ENCODE data around the gene NEU4.
"Not testable (repeated sequence)": the region's sequence is repeated elsewhere in the genome, so short reads cannot be mapped to it uniquely, and the experiment has no call there.

Gene NEU4

GRCh38 chr2:241814393-241814642, 5.3 kb downstream of the NEU4 start:
- DNase-seq = no peak

GRCh38 chr2:241814643-241815476, 5.9 kb downstream of the NEU4 start:
- DNase-seq = no peak

GRCh38 chr2:241815477-241816430, 6.8 kb downstream of the NEU4 start:
- no peak for DNase-seq

- DNase-seq = no peak
These were observed 7.6 kb downstream of the NEU4 start for GRCh38 chr2:241816431-241817121.

GRCh38 chr2:241817126-241817820, 8.3 kb downstream of the NEU4 start:
- no peak for DNase-seq

- DNase-seq = not testable (repeated sequence)
These were observed 8.8 kb downstream of the NEU4 start for GRCh38 chr2:241817821-241818215.

GRCh38 chr2:241818229-241818942, 9.4 kb downstream of the NEU4 start:
- DNase-seq = no peak

- DNase-seq = no peak
These were observed 9.9 kb downstream of the NEU4 start for GRCh38 chr2:241818943-241819270.

- not testable (repeated sequence) for DNase-seq
These were observed 11.1 kb downstream of the NEU4 start for GRCh38 chr2:241819947-241820624.

- DNase-seq = no peak
These were observed 11.8 kb downstream of the NEU4 start for GRCh38 chr2:241820625-241821384.

GRCh38 chr2:241821460-241822263, 12.7 kb downstream of the NEU4 start:
- no peak for DNase-seq

- DNase-seq = no peak
These were observed 13.3 kb downstream of the NEU4 start for GRCh38 chr2:241822264-241822623.

- DNase-seq = not testable (repeated sequence)
These were observed 14.8 kb downstream of the NEU4 start for GRCh38 chr2:241823531-241824437.

GRCh38 chr2:241827394-241827793, 18.4 kb downstream of the NEU4 start:
- DNase-seq = no peak

GRCh38 chr2:241833101-241833663, 24.2 kb downstream of the NEU4 start:
- no peak for DNase-seq

GRCh38 chr2:241833756-241834526, 24.9 kb downstream of the NEU4 start:
- not testable (repeated sequence) for DNase-seq

GRCh38 chr2:241834527-241835210, 25.7 kb downstream of the NEU4 start:
- DNase-seq = no peak

Data from bone marrow (tissue), 2 donors.